Small intestine (tissue), 7 donors: Measurements from ENCODE around the gene SNX4. TPM values are rescaled to one million over a fixed set of nuclear protein-coding genes. Genes with fewer than 3 reads are reported as not detected.
"Not testable (repeated sequence)": the region's sequence is repeated elsewhere in the genome, so short reads cannot be mapped to it uniquely, and the experiment has no call there.

ENCODE experiments used
- DNase-seq, 2 donors: peaks; one replicate each; pipeline versions ENCODE4 v3.0.0 to v3.0.0-alpha.2; 2013
- FAIRE-seq: peaks from 2 replicates; lab custom pipeline; 2012; peaks lifted over from hg19 to GRCh38; lab: Jason Lieb, UNC
- H3K27ac ChIP-seq, 3 donors: one replicate each; pipeline ENCODE4 v1.5.1; 2013; ENCODE audit warnings: low read length in 2 of 3, mild to moderate bottlenecking in 2 of 3, control low read depth in 1 of 3, inconsistent platforms in 1 of 3, low read depth in 1 of 3, moderate library complexity in 1 of 3
- H3K27me3 ChIP-seq, 3 donors: one replicate each; pipeline ENCODE4 v1.6.1; 2013; ENCODE audit warnings: low read length in 3 of 3, inconsistent platforms in 1 of 3; ENCODE audit not compliant: control insufficient read depth in 3 of 3, insufficient read depth in 3 of 3
- H3K36me3 ChIP-seq, 3 donors: one replicate each; pipeline ENCODE4 v1.6.1; 2013; ENCODE audit warnings: low read length in 3 of 3, inconsistent platforms in 1 of 3, low read depth in 1 of 3, mild to moderate bottlenecking in 1 of 3, moderate library complexity in 1 of 3; ENCODE audit not compliant: control insufficient read depth in 3 of 3, insufficient read depth in 2 of 3
- H3K4me1 ChIP-seq, 3 donors: one replicate each; pipeline ENCODE4 v1.6.1; 2013; ENCODE audit warnings: low read length in 2 of 3, inconsistent platforms in 1 of 3, low read depth in 1 of 3, mild to moderate bottlenecking in 1 of 3, moderate library complexity in 1 of 3; ENCODE audit not compliant: control insufficient read depth in 3 of 3, insufficient read depth in 2 of 3
- H3K4me3 ChIP-seq, 3 donors: one replicate each; pipeline ENCODE4 v1.5.1; 2013; ENCODE audit warnings: low read length in 3 of 3, control low read depth in 1 of 3, inconsistent platforms in 1 of 3, low read depth in 1 of 3, mild to moderate bottlenecking in 1 of 3, moderate library complexity in 1 of 3
- H3K9me3 ChIP-seq, 2 donors: one replicate each; pipeline ENCODE4 v1.6.1; 2013; ENCODE audit warnings: low read depth in 1 of 2, low read length in 1 of 2; ENCODE audit not compliant: control insufficient read depth in 2 of 2, insufficient read depth in 1 of 2
- WGBS, 3 donors: extraction: QIAGEN DNeasy Blood & Tissue Kit; methylation state at CpG; one replicate each; pipeline ENCODE4 v1.1.7; 2013; 5-methylcytosine and 5-hydroxymethylcytosine counted together
- polyA plus RNA-seq, 4 donors: library from polyadenylated mRNA; stranded (reverse) in 3 of 4; unstranded in 1 of 4; fragments of 200-250 nt in 3 of 4; fragments of 120-200 nt in 1 of 4; gene quantifications; one replicate each; pipeline versions ENCODE4 v1.2.1 to v1.2.3, GENCODE V29; 2013
- donor health status: healthy with polysubstance abuse.
- donor health status: control.
- donor health status: control.
- donor health status: Bipolar disorder and iron deficiency.
- donor health status: healthy.

Gene SNX4
- polyA plus RNA-seq, 4 donors = 30.0 to 71.6 (median 61.6) TPM

DNA sequence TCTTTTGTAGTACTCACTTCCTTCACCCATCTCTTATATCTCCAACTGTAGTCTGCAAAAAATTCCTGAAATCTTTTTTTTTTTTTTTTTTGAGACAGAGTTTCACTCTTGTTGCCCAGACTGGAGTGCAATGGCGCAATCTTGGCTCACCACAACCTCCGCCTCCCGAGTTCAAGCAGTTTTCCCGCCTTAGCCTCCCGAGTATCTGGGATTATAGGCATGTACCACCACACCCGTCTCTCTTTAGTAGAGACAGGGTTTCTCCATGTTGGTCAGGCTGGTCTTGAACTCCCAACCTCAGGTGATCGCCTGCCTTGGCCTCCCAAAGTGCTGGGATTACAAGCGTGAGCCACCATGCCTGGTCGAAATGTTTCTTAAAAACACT is 38.6 kb downstream of the SNX4 start:
- H3K9me3 ChIP-seq, H3K27ac ChIP-seq, FAIRE-seq, H3K27me3 ChIP-seq, DNase-seq, H3K4me3 ChIP-seq: not testable (repeated sequence)
- Histone ChIP-seq H3K4me1 (peaks cover 0 to 39% (median 5%) of the 10 kb centered on the region in 3 donors), H3K36me3 (peaks cover 2 to 26% (median 10%) of the 10 kb centered on the region in 3 donors)
- 91 to 97% (median 96%) methylated on average over 9 of the region's 9 CpGs for WGBS, 3 donors

DNA sequence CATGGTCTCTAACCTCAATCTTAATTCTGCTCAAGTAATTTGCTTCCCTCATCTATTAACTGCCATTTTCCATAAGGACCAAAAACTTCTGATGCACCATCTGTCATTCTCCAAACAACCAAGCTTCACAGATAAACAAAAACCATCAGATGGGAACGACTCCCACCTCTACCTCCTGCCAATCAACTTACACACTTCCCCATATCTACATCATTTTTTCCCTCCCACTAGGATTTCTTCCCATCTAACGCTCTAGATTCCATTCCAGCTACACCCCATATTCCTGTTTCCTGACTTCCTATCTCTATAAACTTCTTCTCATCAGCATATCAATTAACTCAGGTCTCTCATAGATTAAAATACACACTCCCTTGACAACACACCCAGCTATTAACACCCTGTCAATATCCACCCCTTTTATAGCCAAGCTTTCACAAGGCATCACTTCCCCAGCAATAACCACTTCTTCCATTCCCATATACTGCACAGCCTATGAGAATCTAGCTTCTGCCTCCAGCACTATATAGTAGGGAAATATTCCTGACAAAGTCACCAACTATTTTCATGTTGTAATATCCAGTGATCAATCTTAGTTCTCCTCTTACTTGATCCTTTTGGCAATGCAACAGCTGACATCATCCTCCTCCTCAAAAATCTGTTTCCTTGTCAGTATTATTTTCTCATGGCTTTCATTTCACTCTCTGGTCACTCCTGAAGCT is 39.2 kb downstream of the SNX4 start:
- FAIRE-seq (no peak), DNase-seq (peak in 1 of 2 donors; percentile 58)
- Histone ChIP-seq H3K27ac (no peak overlapping the region), H3K4me1 (peaks cover 0 to 39% (median 5%) of the 10 kb centered on the region in 3 donors), H3K4me3 (no peak overlapping the region), H3K36me3 (peaks cover 2 to 26% (median 10%) of the 10 kb centered on the region in 3 donors), H3K27me3 (no peaks in the 10 kb centered on the region), H3K9me3 (no peaks in the 10 kb centered on the region)
- WGBS, 3 donors = 67 to 69% (median 67%) methylated on average over 2 of the region's 2 CpGs

GRCh38 chr3:125479091-125479490 is 40.9 kb downstream of the SNX4 start:
- FAIRE-seq (no peak), DNase-seq (no peak)
- WGBS, 3 donors = 91 to 100% (median 99%) methylated on average over 4 of the region's 4 CpGs
- Histone ChIP-seq H3K4me1 (peaks cover 0 to 35% (median 5%) of the 10 kb centered on the region in 3 donors), H3K27ac (peak overlapping the region in 1 of 3 donors; percentile 6), H3K9me3 (no peaks in the 10 kb centered on the region), H3K36me3 (peaks cover 2 to 24% (median 13%) of the 10 kb centered on the region in 3 donors), H3K4me3 (no peak overlapping the region), H3K27me3 (no peaks in the 10 kb centered on the region)

DNA sequence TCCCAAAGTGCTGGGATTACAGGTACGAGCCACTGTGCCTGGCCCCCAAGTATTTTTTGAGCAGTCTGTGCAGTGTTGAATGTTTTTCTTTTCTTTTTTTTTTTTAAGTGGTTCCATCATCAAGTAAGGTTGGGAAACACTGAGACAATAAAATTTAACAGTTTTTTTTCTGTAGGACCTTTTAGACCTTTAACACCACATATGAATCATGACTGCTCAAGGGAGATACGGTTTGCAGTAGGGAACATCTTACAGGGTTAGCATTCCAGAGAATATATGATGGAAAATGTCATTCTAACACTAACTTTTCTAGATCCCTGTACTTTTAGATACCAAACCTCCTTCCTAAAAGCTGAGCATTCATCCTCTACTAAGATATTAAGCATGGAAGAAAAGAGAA is 41.7 kb downstream of the SNX4 start:
- no peaks in the 10 kb centered on the region for H3K27me3 ChIP-seq

GRCh38 chr3:125477701-125478100 is 42.3 kb downstream of the SNX4 start:
- Histone ChIP-seq H3K4me1 (peaks cover 0 to 25% (median 5%) of the 10 kb centered on the region in 3 donors), H3K27ac (peak overlapping the region in 1 of 3 donors; percentile 65), H3K4me3 (no peak overlapping the region), H3K9me3 (no peaks in the 10 kb centered on the region), H3K36me3 (peaks cover 2 to 28% (median 13%) of the 10 kb centered on the region in 3 donors), H3K27me3 (no peaks in the 10 kb centered on the region)
- 92 to 97% (median 96%) methylated on average over 1 of the region's 1 CpG for WGBS, 3 donors
- DNase-seq (peak; percentile 33 to 71), FAIRE-seq (no peak)

More for the DNA sequence above, 41.7 kb downstream of the SNX4 start:
- H3K27ac ChIP-seq = peak overlapping the region in 1 of 3 donors; percentile 65
- peaks cover 2 to 24% (median 13%) of the 10 kb centered on the region in 3 donors for H3K36me3 ChIP-seq
- no peak overlapping the region for H3K4me3 ChIP-seq
- H3K9me3 ChIP-seq = no peaks in the 10 kb centered on the region
- FAIRE-seq (no peak), DNase-seq (peak; percentile 9 to 57)
- 77 to 86% (median 80%) methylated on average over 2 of the region's 2 CpGs for WGBS, 3 donors
- peaks cover 0 to 29% (median 5%) of the 10 kb centered on the region in 3 donors for H3K4me1 ChIP-seq

GRCh38 chr3:125470671-125471070 is 49.3 kb downstream of the SNX4 start:
- 70 to 82% (median 79%) methylated on average over 1 of the region's 1 CpG for WGBS, 3 donors
- Histone ChIP-seq H3K36me3 (peaks cover 8 to 36% (median 18%) of the 10 kb centered on the region in 3 donors), H3K4me3 (no peak overlapping the region), H3K4me1 (no peaks in the 10 kb centered on the region), H3K27ac (no peak overlapping the region), H3K27me3 (no peaks in the 10 kb centered on the region), H3K9me3 (peaks cover 0 to 6% of the 10 kb centered on the region in 2 donors)
- DNase-seq = no peak
- FAIRE-seq = no peak

DNA sequence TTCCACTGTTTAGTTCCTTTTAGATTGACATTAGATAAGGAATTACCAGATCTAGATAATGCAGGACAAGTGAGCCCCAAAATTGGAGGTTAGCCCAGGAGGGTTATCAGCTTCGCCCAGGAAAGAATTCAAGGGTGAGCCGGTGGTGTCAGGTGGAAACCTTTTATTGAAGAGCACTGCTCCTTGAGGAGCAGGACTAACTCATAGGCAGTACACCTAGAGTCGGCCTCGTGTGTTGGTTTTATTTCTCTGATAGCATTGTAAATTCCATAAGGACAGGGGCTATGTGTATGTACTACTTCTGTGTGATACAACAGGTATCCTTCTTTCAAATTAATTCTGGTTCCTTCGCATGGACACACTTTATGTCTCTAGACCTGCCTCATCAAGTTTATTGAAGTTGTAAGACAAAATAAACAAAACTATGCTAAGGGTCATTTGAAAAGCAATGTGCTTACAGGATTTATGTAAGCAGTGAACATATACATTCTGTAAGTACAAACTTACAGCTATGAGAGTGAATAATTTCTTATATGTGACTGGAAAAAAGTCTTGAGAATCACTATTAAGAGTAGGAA is 57.2 kb downstream of the SNX4 start:
- peaks cover under 1 to 50% (median 6%) of the 10 kb centered on the region in 3 donors for H3K36me3 ChIP-seq
- FAIRE-seq (no peak), DNase-seq (peak; percentile 11 to 44)
- H3K4me1 ChIP-seq = peaks cover 0 to 5% (median 0%) of the 10 kb centered on the region in 3 donors
- no peak overlapping the region for H3K27ac ChIP-seq
- peaks cover 0 to 3% of the 10 kb centered on the region in 2 donors for H3K9me3 ChIP-seq
- WGBS, 3 donors = 46 to 64% (median 61%) methylated on average over 5 of the region's 5 CpGs
- no peaks in the 10 kb centered on the region for H3K27me3 ChIP-seq
- H3K4me3 ChIP-seq = no peak overlapping the region

- DNase-seq = no peak
- H3K9me3 ChIP-seq = peaks cover 0 to 3% of the 10 kb centered on the region in 2 donors
- peaks cover 0 to 5% (median 0%) of the 10 kb centered on the region in 3 donors for H3K4me1 ChIP-seq
- H3K36me3 ChIP-seq = peaks cover 0 to 48% (median 7%) of the 10 kb centered on the region in 3 donors
- no peak overlapping the region for H3K4me3 ChIP-seq
- 95 to 96% (median 96%) methylated on average over 6 of the region's 6 CpGs for WGBS, 3 donors
- H3K27me3 ChIP-seq = no peaks in the 10 kb centered on the region
- no peak for FAIRE-seq
- no peak overlapping the region for H3K27ac ChIP-seq
Observed at GRCh38 chr3:125461896-125462295, 58.1 kb downstream of the SNX4 start.
